HG03064 (cell line): ENCODE data around the gene SAE1.

Source experiments
- ATAC-seq: cut with Tn5 transposase; IDR thresholded peaks from one replicate; pipeline ENCODE4 v1.9.1; 2021; ENCODE audit warnings: low read depth; ENCODE audit not compliant: unreplicated experiment

The SAE1 gene

GRCh38 chr19:47157431-47158321 is 27.0 kb downstream of the SAE1 start:
- ATAC-seq, result no peak

GRCh38 chr19:47158367-47158791 is 27.7 kb downstream of the SAE1 start:
- no peak for ATAC-seq

- ATAC-seq, result no peak
Measured at GRCh38 chr19:47158879-47159503, 28.4 kb downstream of the SAE1 start.

- no peak for ATAC-seq
Measured at GRCh38 chr19:47161876-47162489, 31.3 kb downstream of the SAE1 start.

- ATAC-seq, result no peak
Measured at GRCh38 chr19:47168065-47168464, 37.4 kb downstream of the SAE1 start.

- no peak for ATAC-seq
Measured at GRCh38 chr19:47172666-47173455, 42.2 kb downstream of the SAE1 start.

- no peak for ATAC-seq
Measured at GRCh38 chr19:47176071-47176626, 45.5 kb downstream of the SAE1 start.

- ATAC-seq, result no peak
Measured at GRCh38 chr19:47176627-47177090, 46.0 kb downstream of the SAE1 start.

- no peak for ATAC-seq
Measured at GRCh38 chr19:47179653-47180310, 49.1 kb downstream of the SAE1 start.

- no peak for ATAC-seq
Measured at GRCh38 chr19:47183601-47184000, 53.0 kb downstream of the SAE1 start.

GRCh38 chr19:47186446-47187334 is 56.1 kb downstream of the SAE1 start:
- ATAC-seq, result no peak

GRCh38 chr19:47187335-47187655 is 56.7 kb downstream of the SAE1 start:
- ATAC-seq, result no peak

GRCh38 chr19:47187797-47188196 is 57.2 kb downstream of the SAE1 start:
- ATAC-seq, result no peak

- no peak for ATAC-seq
Measured at GRCh38 chr19:47188507-47189033, 57.9 kb downstream of the SAE1 start.

GRCh38 chr19:47190167-47190727 is 59.6 kb downstream of the SAE1 start:
- no peak for ATAC-seq

GRCh38 chr19:47195434-47195833 is 64.8 kb downstream of the SAE1 start:
- ATAC-seq, result no peak

GRCh38 chr19:47197141-47197540 is 66.5 kb downstream of the SAE1 start:
- ATAC-seq, result no peak

GRCh38 chr19:47200530-47200929 is 69.9 kb downstream of the SAE1 start:
- no peak for ATAC-seq
